Hepatocyte (in vitro differentiated cells): ENCODE measurements around the gene CDC42BPA. TPM values are rescaled to one million over a fixed set of nuclear protein-coding genes. Genes with fewer than 3 reads are reported as not detected.

ENCODE experiments used
- DNase-seq: peaks from one replicate; pipeline ENCODE4 v3.0.0-alpha.2; 2016; ENCODE audit warnings: low spot score
- H2AFZ ChIP-seq: fragments of 200-600 bp; sonication (generic); 2 replicates; pipeline ENCODE4 v1.6.0; 2016; ENCODE audit warnings: antibody characterized with exemption, mild to moderate bottlenecking
- H3K27ac ChIP-seq: fragments of 200-600 bp; sonication (generic); 2 replicates; pipeline ENCODE4 v1.5.1; 2016; ENCODE audit warnings: mild to moderate bottlenecking
- H3K27me3 ChIP-seq: fragments of 200-600 bp; sonication (generic); 2 replicates; pipeline ENCODE4 v1.6.1; 2016
- H3K36me3 ChIP-seq: fragments of 200-600 bp; sonication (generic); replicated peaks from 2 replicates; pipeline ENCODE4 v1.5.1; 2016; ENCODE audit warnings: low read depth; ENCODE audit not compliant: insufficient read depth
- H3K4me1 ChIP-seq: fragments of 200-600 bp; sonication (generic); 2 replicates; pipeline ENCODE4 v1.5.1; 2016; ENCODE audit warnings: mild to moderate bottlenecking, moderate library complexity; ENCODE audit not compliant: insufficient read depth
- H3K4me2 ChIP-seq: fragments of 200-600 bp; sonication (generic); 2 replicates; pipeline ENCODE4 v1.6.0; 2016
- H3K4me3 ChIP-seq: fragments of 200-600 bp; sonication (generic); 2 replicates; pipeline ENCODE4 v1.5.1; 2016; ENCODE audit warnings: mild to moderate bottlenecking
- H3K79me2 ChIP-seq: fragments of 200-600 bp; sonication (generic); 2 replicates; pipeline ENCODE4 v1.6.0; 2017; ENCODE audit warnings: mild to moderate bottlenecking
- H3K9me2 ChIP-seq: fragments of 200-600 bp; sonication (generic); replicated peaks from 2 replicates; pipeline ENCODE4 v1.6.0; 2017; ENCODE audit warnings: mild to moderate bottlenecking; ENCODE audit not compliant: insufficient read depth
- H3K9me3 ChIP-seq: fragments of 200-600 bp; sonication (generic); 2 replicates; pipeline ENCODE4 v1.5.1; 2016; ENCODE audit warnings: low read depth, mild to moderate bottlenecking
- H4K20me1 ChIP-seq: fragments of 200-600 bp; sonication (generic); 2 replicates; pipeline ENCODE4 v1.6.0; 2016; ENCODE audit warnings: mild to moderate bottlenecking; ENCODE audit not compliant: insufficient read depth, poor library complexity, severe bottlenecking
- EZH2 ChIP-seq: fragments of 200-600 bp; sonication (generic); IDR thresholded peaks from 2 replicates; pipeline ENCODE4 v1.6.1; 2016; ENCODE audit warnings: antibody characterized with exemption, mild to moderate bottlenecking, borderline replicate concordance
- EZH2phosphoT487 ChIP-seq: fragments of 200-600 bp; sonication (generic); IDR thresholded peaks from one replicate; pipeline ENCODE4 v1.6.1; 2018; ENCODE audit warnings: antibody characterized with exemption, mild to moderate bottlenecking, low read depth, moderate library complexity; ENCODE audit not compliant: unreplicated experiment, severe bottlenecking
- WGBS: methylation state at CpG from one replicate; pipeline ENCODE4 v1.1.6; 2016; ENCODE audit warnings: low lambda C conversion rate; ENCODE audit errors: missing lambda C conversion rate; 5-methylcytosine and 5-hydroxymethylcytosine counted together
- polyA plus RNA-seq: library from polyadenylated mRNA; unstranded; fragments of >200 nt; fragmentation: Nextera tagmentation; extraction: Ambion mirVana; gene quantifications from 2 replicates; pipeline ENCODE4 v1.2.1, GENCODE V29; 2016
- total RNA-seq: library from RNA; depleted of rRNA; stranded (reverse); fragments of >200 nt; gene quantifications from 2 replicates; pipeline ENCODE4 v1.2.3, GENCODE V29; 2014
- TF ChIP-seq, protein P1 (sequence below): fragments of 200-600 bp; sonication (generic); IDR thresholded peaks from 2 replicates; pipeline ENCODE4 v1.5.1; 2016; ENCODE audit warnings: antibody characterized with exemption, mild to moderate bottlenecking; ENCODE audit not compliant: poor library complexity

The CDC42BPA gene
- total and polyA plus RNA-seq, 2 experiments from 2014 or later: 24.5 to 40.9 TPM

DNA sequence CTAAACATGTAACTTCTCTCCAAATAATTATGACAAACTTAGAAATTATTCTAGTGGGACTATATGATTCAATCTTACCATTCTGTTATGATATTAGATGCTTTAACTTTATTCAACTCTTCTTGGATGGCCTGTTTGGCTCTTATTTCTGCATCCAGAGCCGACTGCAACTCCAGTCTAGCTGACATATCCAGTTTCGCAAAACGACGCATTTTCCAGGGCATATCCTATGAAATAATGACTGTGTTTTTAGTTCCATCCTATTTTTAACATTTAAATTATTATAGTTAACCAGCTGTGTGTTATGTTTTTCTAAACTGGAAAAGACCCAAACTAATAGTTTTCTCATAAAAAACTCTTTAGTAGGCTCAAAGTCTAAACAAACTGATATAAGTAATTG lies 244.5 kb downstream of the CDC42BPA start:
- Histone ChIP-seq H3K27ac (no peak overlapping the region), H3K27me3 (no peaks in the 10 kb centered on the region), H3K4me3 (no peak overlapping the region), H3K9me3 (no peaks in the 10 kb centered on the region), H3K4me1 (no peaks in the 10 kb centered on the region), H3K4me2 (no peak overlapping the region), H2AFZ (no peak overlapping the region), H3K9me2 (no peaks in the 10 kb centered on the region), H3K36me3 (no peaks in the 10 kb centered on the region), H3K79me2 (no peaks in the 10 kb centered on the region), H4K20me1 (no peaks in the 10 kb centered on the region)
- DNase-seq: no peak
- 68% methylated on average over 4 of the region's 4 CpGs for WGBS
- TF ChIP-seq EZH2 (no peak), EZH2phosphoT487 (no peak)
- TF ChIP-seq, protein P1, sequence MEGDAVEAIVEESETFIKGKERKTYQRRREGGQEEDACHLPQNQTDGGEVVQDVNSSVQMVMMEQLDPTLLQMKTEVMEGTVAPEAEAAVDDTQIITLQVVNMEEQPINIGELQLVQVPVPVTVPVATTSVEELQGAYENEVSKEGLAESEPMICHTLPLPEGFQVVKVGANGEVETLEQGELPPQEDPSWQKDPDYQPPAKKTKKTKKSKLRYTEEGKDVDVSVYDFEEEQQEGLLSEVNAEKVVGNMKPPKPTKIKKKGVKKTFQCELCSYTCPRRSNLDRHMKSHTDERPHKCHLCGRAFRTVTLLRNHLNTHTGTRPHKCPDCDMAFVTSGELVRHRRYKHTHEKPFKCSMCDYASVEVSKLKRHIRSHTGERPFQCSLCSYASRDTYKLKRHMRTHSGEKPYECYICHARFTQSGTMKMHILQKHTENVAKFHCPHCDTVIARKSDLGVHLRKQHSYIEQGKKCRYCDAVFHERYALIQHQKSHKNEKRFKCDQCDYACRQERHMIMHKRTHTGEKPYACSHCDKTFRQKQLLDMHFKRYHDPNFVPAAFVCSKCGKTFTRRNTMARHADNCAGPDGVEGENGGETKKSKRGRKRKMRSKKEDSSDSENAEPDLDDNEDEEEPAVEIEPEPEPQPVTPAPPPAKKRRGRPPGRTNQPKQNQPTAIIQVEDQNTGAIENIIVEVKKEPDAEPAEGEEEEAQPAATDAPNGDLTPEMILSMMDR: no peak

DNA sequence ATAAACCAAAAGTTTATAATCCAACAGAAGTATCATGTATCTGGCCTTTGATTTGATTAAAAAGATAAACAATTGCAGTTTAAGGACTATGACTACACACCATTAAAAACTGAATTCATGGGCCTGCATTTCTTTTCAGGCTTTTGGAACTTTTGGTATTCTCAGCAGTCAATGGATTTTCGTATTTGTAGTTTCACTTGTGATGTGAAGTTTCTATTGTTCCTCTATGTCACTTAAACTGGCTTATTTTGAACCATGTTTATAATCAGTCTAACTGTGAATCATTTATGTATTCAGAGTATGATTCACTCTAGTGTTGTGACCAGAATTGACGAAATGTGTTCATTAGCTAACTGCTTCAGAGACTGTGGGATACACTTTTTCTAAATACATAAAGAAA lies 245.3 kb downstream of the CDC42BPA start:
- H3K9me2 ChIP-seq: no peaks in the 10 kb centered on the region
- no peaks in the 10 kb centered on the region for H3K27me3 ChIP-seq

DNA sequence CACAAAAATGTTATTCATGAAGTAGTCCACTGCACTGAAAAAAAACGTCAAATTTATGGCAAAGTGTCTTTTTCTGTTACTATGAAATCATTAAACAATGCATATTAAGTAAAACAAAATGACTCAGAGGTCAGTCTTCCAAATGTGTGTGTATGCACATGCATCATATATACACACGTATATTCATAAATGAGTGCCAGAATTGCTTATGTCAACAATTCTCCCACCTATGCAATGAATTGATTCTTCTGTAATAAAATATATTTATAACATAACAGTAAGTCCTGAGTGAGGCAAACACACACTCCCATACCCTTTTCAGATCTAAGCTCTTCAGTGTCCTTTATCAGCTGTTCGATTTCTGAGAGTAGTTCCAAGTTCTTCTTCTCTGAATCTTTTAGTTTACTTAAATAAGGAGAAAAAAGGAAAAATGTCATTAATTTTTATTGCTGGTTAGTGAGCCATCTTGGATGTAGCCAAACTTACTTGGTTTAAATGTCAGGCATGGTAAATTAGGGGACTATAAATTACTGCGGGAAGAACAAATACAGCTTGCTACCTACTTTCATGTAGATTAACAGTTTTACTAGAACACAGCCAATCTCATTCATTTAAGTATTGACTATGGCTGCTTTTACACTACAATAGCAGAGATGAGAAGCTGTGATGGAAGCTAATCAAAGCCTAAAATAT lies 246.3 kb downstream of the CDC42BPA start:
- no peak for DNase-seq
- TF ChIP-seq EZH2phosphoT487: no peak
- TF ChIP-seq, protein P1: no peak
- no peak overlapping the region for H2AFZ ChIP-seq
- no peak overlapping the region for H3K4me3 ChIP-seq
- no peaks in the 10 kb centered on the region for H3K9me2 ChIP-seq
- no peak overlapping the region for H3K27ac ChIP-seq
- WGBS: 66% methylated on average over 4 of the region's 4 CpGs
- H3K4me1 ChIP-seq: no peaks in the 10 kb centered on the region
- no peaks in the 10 kb centered on the region for H3K9me3 ChIP-seq
- no peaks in the 10 kb centered on the region for H3K27me3 ChIP-seq
- no peaks in the 10 kb centered on the region for H3K79me2 ChIP-seq
- H4K20me1 ChIP-seq: no peaks in the 10 kb centered on the region
- H3K4me2 ChIP-seq: no peak overlapping the region
- H3K36me3 ChIP-seq: no peaks in the 10 kb centered on the region

More for the DNA sequence above, 245.3 kb downstream of the CDC42BPA start:
- H3K79me2 ChIP-seq: no peaks in the 10 kb centered on the region
- H3K4me1 ChIP-seq: no peaks in the 10 kb centered on the region
- 64% methylated on average over 2 of the region's 2 CpGs for WGBS
- no peak for DNase-seq
- H3K36me3 ChIP-seq: no peaks in the 10 kb centered on the region
- no peaks in the 10 kb centered on the region for H3K9me3 ChIP-seq
- no peaks in the 10 kb centered on the region for H4K20me1 ChIP-seq
- TF ChIP-seq, protein P1: no peak
- TF ChIP-seq EZH2 (no peak), EZH2phosphoT487 (no peak)
- no peak overlapping the region for H2AFZ ChIP-seq
- H3K4me3 ChIP-seq: no peak overlapping the region
- H3K27ac ChIP-seq: no peak overlapping the region
- peak overlapping the region; percentile 2 for H3K4me2 ChIP-seq
